IMR-90 (cell line): Measurements from ENCODE around the gene COL15A1. TPM values are rescaled to one million over a fixed set of nuclear protein-coding genes. Genes with fewer than 3 reads are reported as not detected.

Experiments used
- CHD1 ChIP-seq: IDR thresholded peaks from 2 replicates; pipeline ENCODE4 v1.6.1; 2012; ENCODE audit warnings: low read depth, low read length, improper control_type of control experiment
- CTCF ChIP-seq: conservative IDR thresholded peaks from 2 replicates; pipeline ENCODE4 v1.5.1; 2012; ENCODE audit warnings: mild to moderate bottlenecking, low read depth, low read length, improper control_type of control experiment
- polyA plus RNA-seq, 3 experiments: library from polyadenylated mRNA; depleted of rRNA; stranded (reverse); fragments of >200 nt; gene quantifications; 2 replicates each; pipeline ENCODE4 v1.2.3, GENCODE V29; 2012; ENCODE audit warnings: low replicate concordance in 1 of 3
- total RNA-seq: library from RNA; depleted of rRNA; stranded (reverse); fragments of >200 nt; gene quantifications from 2 replicates; pipeline ENCODE4 v1.2.3, GENCODE V29; 2012

The COL15A1 gene
- total and polyA plus RNA-seq, 2 of the 4 experiments (the other 2 are of a cell fraction): 2.2 to 3.7 TPM

DNA sequence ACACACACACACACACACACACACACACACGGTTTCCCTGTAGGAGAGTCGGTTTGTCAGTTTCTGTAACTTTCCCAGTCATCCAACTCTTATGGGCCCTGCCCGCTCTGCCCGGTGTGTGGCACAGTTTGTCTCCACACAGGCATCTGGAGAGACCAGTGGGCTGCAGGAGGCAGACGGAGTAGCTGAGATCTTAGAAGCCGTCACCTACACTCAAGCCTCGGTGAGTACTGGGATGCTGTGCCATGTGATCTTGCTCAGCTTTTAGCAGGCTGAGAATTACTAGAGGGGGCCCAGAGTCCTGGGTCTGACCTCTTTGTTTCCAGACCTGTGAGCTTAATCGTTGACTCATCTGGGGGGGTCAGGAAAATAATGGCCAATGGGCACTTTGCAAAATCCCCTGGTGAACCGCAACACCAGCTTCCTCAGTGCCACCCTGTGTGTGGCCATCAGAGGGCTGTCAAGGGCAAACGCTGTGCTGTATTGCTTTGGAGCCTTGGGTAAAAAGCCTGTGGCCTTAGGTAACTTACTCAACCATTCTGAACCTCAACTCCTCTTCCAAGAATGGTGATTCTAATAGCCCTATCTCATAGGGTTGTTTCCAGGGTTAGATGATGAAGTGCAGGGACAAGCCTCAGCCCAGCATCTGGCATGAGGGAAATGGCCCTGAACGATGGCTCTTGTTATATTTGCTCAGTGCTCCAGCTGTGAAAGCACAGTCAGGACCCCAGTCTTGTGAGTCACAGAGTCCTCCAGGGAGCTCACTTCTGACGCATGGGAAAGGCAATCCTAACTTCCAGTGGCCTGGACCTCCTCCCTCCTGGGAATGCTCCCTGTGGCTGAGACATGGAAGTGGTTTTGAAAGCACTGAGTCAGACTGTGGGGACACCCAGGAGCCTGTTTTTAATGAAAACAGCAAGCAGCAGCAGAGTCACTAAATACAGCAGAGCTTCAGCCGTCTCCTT is 45.6 kb downstream of the COL15A1 start (continued):
- TF ChIP-seq CTCF: 0 out of 2 replicates have a peak, but pooled peaks have one; percentile 12
- TF ChIP-seq CHD1: 0 out of 2 replicates have a peak, but pooled peaks have one; percentile 50
